HG03457 (cell line): Measurements from ENCODE around the gene MLLT10.
A peak's percentile ranks its signal among the peaks of the same experiment; 100 is the strongest.
"Not testable (repeated sequence)": the region's sequence is repeated elsewhere in the genome, so short reads cannot be mapped to it uniquely, and the experiment has no call there.

Experiments
- ATAC-seq: cut with Tn5 transposase; IDR thresholded peaks from one replicate; pipeline ENCODE4 v1.9.1; 2021; ENCODE audit warnings: moderate number of reproducible peaks; ENCODE audit not compliant: unreplicated experiment

MLLT10 gene

GRCh38 chr10:21692916-21693315 lies 158.9 kb downstream of the MLLT10 start:
- no peak for ATAC-seq

- ATAC-seq = no peak
Observed at GRCh38 chr10:21693418-21693817, 159.4 kb downstream of the MLLT10 start.

- no peak for ATAC-seq
Observed at GRCh38 chr10:21694631-21695030, 160.6 kb downstream of the MLLT10 start.

GRCh38 chr10:21696302-21696701 lies 162.3 kb downstream of the MLLT10 start:
- ATAC-seq = no peak

- ATAC-seq = no peak
Observed at GRCh38 chr10:21699575-21699974, 165.5 kb downstream of the MLLT10 start.

GRCh38 chr10:21700474-21700873 lies 166.4 kb downstream of the MLLT10 start:
- ATAC-seq = no peak

GRCh38 chr10:21702633-21703111 lies 168.6 kb downstream of the MLLT10 start:
- peak; percentile 50 for ATAC-seq

- no peak for ATAC-seq
Observed at GRCh38 chr10:21705142-21705827, 171.3 kb downstream of the MLLT10 start.

- ATAC-seq = no peak
Observed at GRCh38 chr10:21705828-21706176, 171.8 kb downstream of the MLLT10 start.

GRCh38 chr10:21707498-21707897 lies 173.5 kb downstream of the MLLT10 start:
- no peak for ATAC-seq

GRCh38 chr10:21712975-21713374 lies 178.9 kb downstream of the MLLT10 start:
- ATAC-seq = no peak

- ATAC-seq = no peak
Observed at GRCh38 chr10:21715531-21716195, 181.6 kb downstream of the MLLT10 start.

GRCh38 chr10:21717437-21718054 lies 183.5 kb downstream of the MLLT10 start:
- not testable (repeated sequence) for ATAC-seq

GRCh38 chr10:21719502-21719901 lies 185.5 kb downstream of the MLLT10 start:
- no peak for ATAC-seq

- ATAC-seq = no peak
Observed at GRCh38 chr10:21720090-21720489, 186.1 kb downstream of the MLLT10 start.

- no peak for ATAC-seq
Observed at GRCh38 chr10:21721000-21721665, 187.1 kb downstream of the MLLT10 start.

GRCh38 chr10:21722209-21722608 lies 188.2 kb downstream of the MLLT10 start:
- ATAC-seq = no peak

GRCh38 chr10:21724020-21724589 lies 190.1 kb downstream of the MLLT10 start:
- ATAC-seq = no peak

- peak; percentile 95 for ATAC-seq
Observed at GRCh38 chr10:21724687-21725367, 190.8 kb downstream of the MLLT10 start.

- ATAC-seq = no peak
Observed at GRCh38 chr10:21726601-21727225, 192.7 kb downstream of the MLLT10 start.
